Activated naive CD8-positive, alpha-beta T cell treated with anti-CD3 and anti-CD28 coated beads, Interleukin-2, amount 10 ng/mL, durations not matched to agents 7 days and 5 days (primary cell): ENCODE measurements around the gene IGLL5. TPM values are rescaled to one million over a fixed set of nuclear protein-coding genes. Genes with fewer than 3 reads are reported as not detected.
A peak's percentile ranks its signal among the peaks of the same experiment; 100 is the strongest.

Experiments
- ATAC-seq: fragments of 150-1000 bp; cut with Tn5 transposase; one replicate; pipeline ENCODE4 v1.10.0; 2021; ENCODE audit warnings: low read depth, moderate library complexity
- POLR2A ChIA-PET: fragments of 350-600 bp; sonication (Branson Sonifier 250); formaldehyde crosslinking; loops from one replicate; lab custom pipeline; 2021; ENCODE audit warnings: antibody characterized with exemption; lab: Charles Lee
- DNase-seq: peaks from one replicate; pipeline ENCODE4 v3.0.0; 2021
- H3K27ac Mint-ChIP-seq: one replicate; pipeline ENCODE4 v1.8.0; 2022; ENCODE audit warnings: mild to moderate bottlenecking, mixed read lengths
- H3K27me3 Mint-ChIP-seq: one replicate; pipeline ENCODE4 v1.8.0; 2022; ENCODE audit warnings: mild to moderate bottlenecking, moderate library complexity, mixed read lengths
- H3K36me3 Mint-ChIP-seq: one replicate; pipeline ENCODE4 v1.8.0; 2021; ENCODE audit warnings: mild to moderate bottlenecking, mixed read lengths
- H3K4me1 Mint-ChIP-seq: one replicate; pipeline ENCODE4 v1.8.0; 2021; ENCODE audit warnings: mixed read lengths
- H3K4me3 Mint-ChIP-seq: one replicate; pipeline ENCODE4 v1.8.0; 2022; ENCODE audit warnings: mild to moderate bottlenecking, moderate library complexity, mixed read lengths
- H3K9me3 Mint-ChIP-seq: one replicate; pipeline ENCODE4 v1.8.0; 2021; ENCODE audit warnings: mixed read lengths
- total RNA-seq, 2 experiments: library from RNA; stranded (reverse); gene quantifications; one replicate each; pipeline ENCODE4 v1.2.3, GENCODE V29; 2021

The IGLL5 gene
- total RNA-seq, 2 experiments from 2014 or later, result not detected

- DNase-seq, result no peak
- H3K4me3 Mint-ChIP-seq, result no peak overlapping the region
- H3K9me3 Mint-ChIP-seq, result no peaks in the 10 kb centered on the region
- peaks cover 8% of the 10 kb centered on the region for H3K4me1 Mint-ChIP-seq
- H3K27me3 Mint-ChIP-seq, result peaks cover 29% of the 10 kb centered on the region
- no peak for ATAC-seq
- POLR2A ChIA-PET, result interaction anchor here (1.0 to 1.5 kb wide), 2 partner anchors 73 to 130 kb away, joined by 3 to 6 read pairs; no protein-coding TSS in a partner anchor
- no peaks in the 10 kb centered on the region for H3K36me3 Mint-ChIP-seq
- no peak overlapping the region for H3K27ac Mint-ChIP-seq
Observed at GRCh38 chr22:22883090-22883727, 4.4 kb upstream of the IGLL5 start.

- Mint-ChIP-seq H3K27me3 (peaks cover 32% of the 10 kb centered on the region), H3K27ac (no peak overlapping the region), H3K4me1 (peaks cover 8% of the 10 kb centered on the region), H3K9me3 (no peaks in the 10 kb centered on the region), H3K4me3 (no peak overlapping the region), H3K36me3 (no peaks in the 10 kb centered on the region)
- DNase-seq (peak; percentile 61), ATAC-seq (peak; percentile 65)
- POLR2A ChIA-PET, result interaction anchor here (0.8 to 1.5 kb wide), 4 partner anchors 19 to 131 kb away, joined by 3 to 6 read pairs (median 4); no protein-coding TSS in a partner anchor
Observed at GRCh38 chr22:22884010-22884887, 3.4 kb upstream of the IGLL5 start.

GRCh38 chr22:22884888-22885840 lies 2.5 kb upstream of the IGLL5 start:
- H3K27ac Mint-ChIP-seq, result no peak overlapping the region
- ATAC-seq (peak; percentile 69), DNase-seq (peak; percentile 62)
- POLR2A ChIA-PET, result interaction anchor here (0.9 to 1.5 kb wide), 2 partner anchors 20 to 75 kb away, joined by 3 to 6 read pairs; no protein-coding TSS in a partner anchor
- no peak overlapping the region for H3K4me3 Mint-ChIP-seq
- no peaks in the 10 kb centered on the region for H3K9me3 Mint-ChIP-seq
- H3K27me3 Mint-ChIP-seq, result peaks cover 28% of the 10 kb centered on the region
- peaks cover 8% of the 10 kb centered on the region for H3K4me1 Mint-ChIP-seq
- H3K36me3 Mint-ChIP-seq, result no peaks in the 10 kb centered on the region

GRCh38 chr22:22886546-22886945 lies 1.1 kb upstream of the IGLL5 start:
- peaks cover 8% of the 10 kb centered on the region for H3K4me1 Mint-ChIP-seq
- no peaks in the 10 kb centered on the region for H3K36me3 Mint-ChIP-seq
- POLR2A ChIA-PET, result no interaction called here
- ATAC-seq (no peak), DNase-seq (peak; percentile 1)
- no peaks in the 10 kb centered on the region for H3K9me3 Mint-ChIP-seq
- no peak overlapping the region for H3K4me3 Mint-ChIP-seq
- no peak overlapping the region for H3K27ac Mint-ChIP-seq
- peaks cover 34% of the 10 kb centered on the region for H3K27me3 Mint-ChIP-seq

GRCh38 chr22:22888571-22889353 lies 1.1 kb downstream of the IGLL5 start:
- Mint-ChIP-seq H3K4me1 (peaks cover 8% of the 10 kb centered on the region), H3K27me3 (peaks cover 45% of the 10 kb centered on the region), H3K36me3 (no peaks in the 10 kb centered on the region), H3K4me3 (no peak overlapping the region), H3K9me3 (no peaks in the 10 kb centered on the region), H3K27ac (no peak overlapping the region)
- DNase-seq (peak; percentile 19), ATAC-seq (no peak)
- POLR2A ChIA-PET, result no interaction called here

GRCh38 chr22:22890085-22890484 lies 2.5 kb downstream of the IGLL5 start:
- no peaks in the 10 kb centered on the region for H3K9me3 Mint-ChIP-seq
- H3K4me1 Mint-ChIP-seq, result peaks cover 1% of the 10 kb centered on the region
- ATAC-seq (no peak), DNase-seq (no peak)
- peaks cover 51% of the 10 kb centered on the region for H3K27me3 Mint-ChIP-seq
- H3K4me3 Mint-ChIP-seq, result no peak overlapping the region
- H3K27ac Mint-ChIP-seq, result no peak overlapping the region
- POLR2A ChIA-PET, result no interaction called here
- no peaks in the 10 kb centered on the region for H3K36me3 Mint-ChIP-seq

- Mint-ChIP-seq H3K4me3 (no peak overlapping the region), H3K36me3 (no peaks in the 10 kb centered on the region), H3K4me1 (no peaks in the 10 kb centered on the region), H3K27ac (no peak overlapping the region), H3K27me3 (peaks cover 52% of the 10 kb centered on the region), H3K9me3 (no peaks in the 10 kb centered on the region)
- POLR2A ChIA-PET, result no interaction called here
- DNase-seq (no peak), ATAC-seq (no peak)
Observed at GRCh38 chr22:22891139-22891621, 3.6 kb downstream of the IGLL5 start.

- Mint-ChIP-seq H3K27me3 (peaks cover 42% of the 10 kb centered on the region), H3K27ac (no peak overlapping the region), H3K36me3 (no peaks in the 10 kb centered on the region)
Observed at GRCh38 chr22:22892096-22893052, 4.8 kb downstream of the IGLL5 start.

GRCh38 chr22:22893077-22893805 lies 5.6 kb downstream of the IGLL5 start:
- no peaks in the 10 kb centered on the region for H3K9me3 Mint-ChIP-seq
- H3K4me1 Mint-ChIP-seq, result no peaks in the 10 kb centered on the region
- H3K27me3 Mint-ChIP-seq, result peaks cover 40% of the 10 kb centered on the region
- no peak overlapping the region for H3K27ac Mint-ChIP-seq
- ATAC-seq, result no peak
- H3K36me3 Mint-ChIP-seq, result no peaks in the 10 kb centered on the region
- H3K4me3 Mint-ChIP-seq, result no peak overlapping the region
- POLR2A ChIA-PET, result no interaction called here
- DNase-seq, result peak; percentile 20

More at GRCh38 chr22:22892096-22893052, 4.8 kb downstream of the IGLL5 start:
- Mint-ChIP-seq H3K9me3 (no peaks in the 10 kb centered on the region), H3K4me3 (no peak overlapping the region), H3K4me1 (no peaks in the 10 kb centered on the region)
- ATAC-seq, result no peak
- DNase-seq, result no peak
- POLR2A ChIA-PET, result no interaction called here

GRCh38 chr22:22893891-22894739 lies 6.5 kb downstream of the IGLL5 start:
- DNase-seq (peak; percentile 21), ATAC-seq (no peak)
- Mint-ChIP-seq H3K4me1 (no peaks in the 10 kb centered on the region), H3K36me3 (no peaks in the 10 kb centered on the region), H3K4me3 (no peak overlapping the region), H3K27me3 (peaks cover 36% of the 10 kb centered on the region), H3K27ac (no peak overlapping the region), H3K9me3 (no peaks in the 10 kb centered on the region)
- POLR2A ChIA-PET, result no interaction called here
